Endothelial cell of umbilical vein (primary cell): Measurements from ENCODE around the gene NDUFS8.

ENCODE experiments used
- EZH2 ChIP-seq: IDR thresholded peaks from 2 replicates; pipeline ENCODE4 v1.6.1; 2012; ENCODE audit warnings: borderline replicate concordance, low read depth, mild to moderate bottlenecking, moderate library complexity, low read length, inconsistent platforms; ENCODE audit not compliant: severe bottlenecking
- JUN ChIP-seq: IDR thresholded peaks from 2 replicates; pipeline ENCODE4 v1.6.1; 2011; ENCODE audit warnings: borderline replicate concordance, low read depth; ENCODE audit not compliant: insufficient read length, insufficient read depth
- MAX ChIP-seq: IDR thresholded peaks from 2 replicates; pipeline ENCODE4 v1.6.1; 2011; ENCODE audit not compliant: insufficient read depth, insufficient read length
- POLR2A ChIP-seq: IDR thresholded peaks from 2 replicates; pipeline ENCODE4 v1.6.1; 2012; ENCODE audit warnings: low read depth, mild to moderate bottlenecking, control low read depth, low read length
- TF ChIP-seq, protein P1 (sequence below), 2 donors: IDR thresholded peaks; 1 replicate in 1 of 2; 2 replicates in 1 of 2; pipeline ENCODE4 v1.5.1; 2011; ENCODE audit warnings: low read length in 2 of 2, mild to moderate bottlenecking in 2 of 2, moderate library complexity in 2 of 2, control low read depth in 1 of 2, inconsistent platforms in 1 of 2, low read depth in 1 of 2; ENCODE audit not compliant: insufficient read depth in 1 of 2; ENCODE audit errors: extremely low read depth in 1 of 2

DNA sequence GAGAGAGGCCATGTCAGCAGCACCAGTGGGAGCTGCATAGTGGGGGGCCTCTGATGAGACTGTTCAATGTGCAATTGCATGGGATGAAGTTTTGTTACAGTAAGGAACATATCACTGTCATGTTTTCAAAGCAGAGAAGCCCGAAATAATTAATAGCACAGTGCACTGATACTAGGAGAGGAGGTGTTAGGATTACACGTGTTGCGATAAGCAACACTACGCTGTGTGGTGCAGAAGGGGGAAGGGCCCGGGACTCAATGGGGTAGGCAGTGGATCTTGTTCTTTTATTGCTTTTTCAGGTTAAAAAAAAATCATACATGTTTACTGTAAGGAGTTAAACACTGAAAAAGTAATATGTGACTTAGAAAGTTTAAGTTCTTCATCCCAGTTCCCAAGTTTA, 37.5 kb downstream of the NDUFS8 start:
- TF ChIP-seq MAX: no peak
- TF ChIP-seq JUN: no peak
- TF ChIP-seq EZH2: no peak
- TF ChIP-seq, protein P1, sequence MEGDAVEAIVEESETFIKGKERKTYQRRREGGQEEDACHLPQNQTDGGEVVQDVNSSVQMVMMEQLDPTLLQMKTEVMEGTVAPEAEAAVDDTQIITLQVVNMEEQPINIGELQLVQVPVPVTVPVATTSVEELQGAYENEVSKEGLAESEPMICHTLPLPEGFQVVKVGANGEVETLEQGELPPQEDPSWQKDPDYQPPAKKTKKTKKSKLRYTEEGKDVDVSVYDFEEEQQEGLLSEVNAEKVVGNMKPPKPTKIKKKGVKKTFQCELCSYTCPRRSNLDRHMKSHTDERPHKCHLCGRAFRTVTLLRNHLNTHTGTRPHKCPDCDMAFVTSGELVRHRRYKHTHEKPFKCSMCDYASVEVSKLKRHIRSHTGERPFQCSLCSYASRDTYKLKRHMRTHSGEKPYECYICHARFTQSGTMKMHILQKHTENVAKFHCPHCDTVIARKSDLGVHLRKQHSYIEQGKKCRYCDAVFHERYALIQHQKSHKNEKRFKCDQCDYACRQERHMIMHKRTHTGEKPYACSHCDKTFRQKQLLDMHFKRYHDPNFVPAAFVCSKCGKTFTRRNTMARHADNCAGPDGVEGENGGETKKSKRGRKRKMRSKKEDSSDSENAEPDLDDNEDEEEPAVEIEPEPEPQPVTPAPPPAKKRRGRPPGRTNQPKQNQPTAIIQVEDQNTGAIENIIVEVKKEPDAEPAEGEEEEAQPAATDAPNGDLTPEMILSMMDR (IDR thresholded peaks at IDR 0.05; ENCODE audit: extremely low read depth in 1 of 2, insufficient read depth in 1 of 2, low read depth in 1 of 2, low read length in 2 of 2): no peak
- TF ChIP-seq POLR2A: no peak
